Esophagus (tissue), 2 donors: ENCODE results near the gene ASXL1. TPM values are rescaled to one million over a fixed set of nuclear protein-coding genes. Genes with fewer than 3 reads are reported as not detected.

Experiments used
- H3K27ac ChIP-seq, 2 donors: one replicate each; pipeline ENCODE4 v1.5.1; 2013; ENCODE audit warnings: low read depth in 2 of 2, mild to moderate bottlenecking in 2 of 2, inconsistent platforms in 1 of 2, low read length in 1 of 2, moderate library complexity in 1 of 2
- H3K27me3 ChIP-seq, 2 donors: one replicate each; pipeline ENCODE4 v1.6.1; 2013; ENCODE audit warnings: low read length in 2 of 2, control low read depth in 1 of 2, mild to moderate bottlenecking in 1 of 2; ENCODE audit not compliant: insufficient read depth in 2 of 2, control insufficient read depth in 1 of 2
- H3K36me3 ChIP-seq, 2 donors: one replicate each; pipeline ENCODE4 v1.6.1; 2013; ENCODE audit warnings: low read length in 1 of 2; ENCODE audit not compliant: control insufficient read depth in 2 of 2, insufficient read depth in 2 of 2
- H3K4me1 ChIP-seq, 2 donors: one replicate each; pipeline ENCODE4 v1.6.1; 2013; ENCODE audit warnings: low read length in 1 of 2; ENCODE audit not compliant: control insufficient read depth in 2 of 2, insufficient read depth in 2 of 2
- H3K4me3 ChIP-seq, 2 donors: one replicate each; pipeline ENCODE4 v1.5.1; 2013; ENCODE audit warnings: low read length in 2 of 2, mild to moderate bottlenecking in 2 of 2, low read depth in 1 of 2, moderate library complexity in 1 of 2
- H3K9me3 ChIP-seq, 2 donors: one replicate each; pipeline ENCODE4 v1.6.1; 2013; ENCODE audit warnings: mild to moderate bottlenecking in 2 of 2, low read depth in 1 of 2, low read length in 1 of 2, moderate library complexity in 1 of 2; ENCODE audit not compliant: control insufficient read depth in 2 of 2, insufficient read depth in 1 of 2
- WGBS, 2 donors: extraction: QIAGEN DNeasy Blood & Tissue Kit; methylation state at CpG; one replicate each; pipeline ENCODE4 v1.1.7; 2013; 5-methylcytosine and 5-hydroxymethylcytosine counted together
- polyA plus RNA-seq, 2 donors: library from polyadenylated mRNA; stranded (reverse); fragments of 200-250 nt; gene quantifications; one replicate each; pipeline ENCODE4 v1.2.3, GENCODE V29; 2013
- donor health status: healthy with polysubstance abuse.
- donor health status: Bipolar disorder and iron deficiency.

The ASXL1 gene
- polyA plus RNA-seq, 2 donors = 13.3 to 19.7 TPM

DNA sequence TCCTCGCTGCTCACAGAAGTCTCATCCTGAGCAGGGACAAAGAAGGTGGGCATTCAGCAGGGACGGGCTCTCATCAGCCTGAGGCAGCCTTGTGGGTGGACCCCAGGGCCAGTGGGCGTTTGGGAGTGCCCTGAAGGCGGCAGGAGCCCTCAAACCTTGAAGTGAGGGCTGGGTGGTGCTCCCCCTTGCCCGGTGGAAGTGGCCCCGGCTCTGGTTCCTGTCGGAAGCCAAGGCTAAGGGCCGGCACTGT lies 116.5 kb downstream of the ASXL1 start:
- no peaks in the 10 kb centered on the region for H3K9me3 ChIP-seq
- peaks cover 9 to 19% of the 10 kb centered on the region in 2 donors for H3K4me1 ChIP-seq
- H3K27ac ChIP-seq = peak overlapping the region; percentile 42 to 51
- H3K36me3 ChIP-seq = no peaks in the 10 kb centered on the region
- H3K27me3 ChIP-seq = no peaks in the 10 kb centered on the region
- WGBS, 2 donors = 27 to 32% methylated on average over 8 of the region's 8 CpGs
- no peak overlapping the region for H3K4me3 ChIP-seq

GRCh38 chr20:32474967-32475811 lies 117.1 kb downstream of the ASXL1 start:
- peaks cover 9 to 19% of the 10 kb centered on the region in 2 donors for H3K4me1 ChIP-seq
- no peaks in the 10 kb centered on the region for H3K27me3 ChIP-seq
- WGBS, 2 donors = 15 to 17% methylated on average over 28 of the region's 28 CpGs
- peak overlapping the region; percentile 8 to 23 for H3K4me3 ChIP-seq
- H3K9me3 ChIP-seq = no peaks in the 10 kb centered on the region
- H3K36me3 ChIP-seq = no peaks in the 10 kb centered on the region
- H3K27ac ChIP-seq = peak overlapping the region; percentile 46 to 65

DNA sequence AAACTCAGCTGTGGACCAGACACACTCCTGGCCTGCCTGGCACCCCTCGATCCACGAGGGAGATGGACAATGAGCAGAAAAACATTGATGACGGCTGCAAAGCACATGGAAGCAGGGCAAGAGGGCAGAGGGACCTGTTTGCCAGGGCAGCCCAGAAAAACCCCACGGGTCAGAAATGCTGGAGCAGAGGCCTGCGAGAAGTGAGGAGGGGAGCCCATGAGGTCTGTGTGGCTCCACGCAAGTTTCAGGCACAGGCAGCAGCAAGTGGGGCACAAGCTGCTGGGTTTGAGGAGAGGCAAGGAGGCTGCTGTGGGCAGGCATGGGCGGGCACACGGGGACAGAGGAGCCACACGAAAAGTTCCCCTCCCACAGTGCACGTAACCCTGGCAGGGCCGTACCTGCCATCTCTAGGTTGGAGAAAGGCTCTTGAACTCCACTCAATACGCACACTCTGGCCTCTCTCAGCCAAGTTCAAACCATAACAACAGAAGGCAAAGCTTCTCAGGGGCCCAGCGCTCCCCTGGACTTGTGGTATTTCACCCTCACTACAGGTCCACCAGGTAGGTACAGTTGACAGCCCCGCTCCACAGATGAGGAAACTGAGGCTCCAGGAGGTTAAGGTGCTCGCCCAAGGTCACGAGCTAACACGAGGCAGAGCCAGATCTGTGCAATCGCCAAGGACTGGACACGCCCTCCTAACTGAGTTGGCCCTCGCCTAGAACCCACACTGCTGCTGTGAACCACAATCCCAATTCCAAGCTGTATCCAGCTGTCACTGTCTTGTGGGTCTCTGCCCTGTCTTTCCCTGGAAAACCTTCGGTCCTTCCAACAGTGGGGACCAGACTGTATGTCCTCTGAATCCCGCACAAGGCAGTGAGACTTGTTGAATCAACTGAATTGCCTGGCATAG lies 118.8 kb downstream of the ASXL1 start:
- H3K4me3 ChIP-seq = no peak overlapping the region
- H3K36me3 ChIP-seq = no peaks in the 10 kb centered on the region
- peak overlapping the region in 1 of 2 donors; percentile 35 for H3K27ac ChIP-seq
- H3K27me3 ChIP-seq = no peaks in the 10 kb centered on the region
- no peaks in the 10 kb centered on the region for H3K9me3 ChIP-seq
- 66 to 82% methylated on average over 22 of the region's 22 CpGs for WGBS, 2 donors
- H3K4me1 ChIP-seq = peaks cover 9 to 19% of the 10 kb centered on the region in 2 donors

GRCh38 chr20:32477594-32478512 lies 119.7 kb downstream of the ASXL1 start:
- Histone ChIP-seq H3K4me3 (no peak overlapping the region), H3K4me1 (peaks cover 7 to 17% of the 10 kb centered on the region in 2 donors), H3K27me3 (no peaks in the 10 kb centered on the region), H3K27ac (no peak overlapping the region), H3K36me3 (no peaks in the 10 kb centered on the region), H3K9me3 (no peaks in the 10 kb centered on the region)
- 80 to 88% methylated on average over 11 of the region's 11 CpGs for WGBS, 2 donors

DNA sequence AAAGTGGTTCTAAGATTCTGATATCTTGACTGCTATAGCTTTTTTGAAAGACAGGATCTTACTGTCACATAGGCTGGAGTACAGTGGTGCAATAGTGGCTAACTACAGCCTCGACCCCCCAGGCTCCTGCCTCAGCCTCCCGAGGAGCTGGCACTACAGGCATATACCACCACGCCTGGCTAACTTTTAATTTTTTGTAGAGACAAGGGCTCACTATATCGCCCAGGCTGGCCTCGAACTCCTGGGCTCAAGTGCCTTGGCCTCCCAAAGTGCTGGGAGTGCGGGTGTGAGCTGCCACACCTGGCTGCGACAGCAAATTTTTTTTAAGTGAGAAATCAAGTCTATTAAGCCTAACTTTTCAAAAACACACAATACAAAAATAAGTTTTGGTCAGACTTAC lies 120.4 kb downstream of the ASXL1 start:
- H3K4me3 ChIP-seq = no peak overlapping the region
- no peaks in the 10 kb centered on the region for H3K27me3 ChIP-seq
- no peaks in the 10 kb centered on the region for H3K36me3 ChIP-seq
- no peaks in the 10 kb centered on the region for H3K9me3 ChIP-seq
- H3K27ac ChIP-seq = no peak overlapping the region
- peaks cover 7 to 17% of the 10 kb centered on the region in 2 donors for H3K4me1 ChIP-seq
- WGBS, 2 donors = 77 to 90% methylated on average over 7 of the region's 7 CpGs

- Histone ChIP-seq H3K4me1 (peaks cover 7 to 13% of the 10 kb centered on the region in 2 donors), H3K27me3 (no peaks in the 10 kb centered on the region), H3K27ac (no peak overlapping the region), H3K4me3 (no peak overlapping the region), H3K9me3 (no peaks in the 10 kb centered on the region), H3K36me3 (no peaks in the 10 kb centered on the region)
- 84 to 95% methylated on average over 5 of the region's 5 CpGs for WGBS, 2 donors
Observed at GRCh38 chr20:32479012-32479411, 120.9 kb downstream of the ASXL1 start.

- Histone ChIP-seq H3K27ac (no peak overlapping the region), H3K4me1 (peaks cover 6 to 7% of the 10 kb centered on the region in 2 donors), H3K9me3 (no peaks in the 10 kb centered on the region), H3K27me3 (no peaks in the 10 kb centered on the region), H3K36me3 (no peaks in the 10 kb centered on the region), H3K4me3 (no peak overlapping the region)
- 61 to 62% methylated on average over 2 of the region's 2 CpGs for WGBS, 2 donors
Observed at GRCh38 chr20:32479697-32480171, 121.6 kb downstream of the ASXL1 start.

DNA sequence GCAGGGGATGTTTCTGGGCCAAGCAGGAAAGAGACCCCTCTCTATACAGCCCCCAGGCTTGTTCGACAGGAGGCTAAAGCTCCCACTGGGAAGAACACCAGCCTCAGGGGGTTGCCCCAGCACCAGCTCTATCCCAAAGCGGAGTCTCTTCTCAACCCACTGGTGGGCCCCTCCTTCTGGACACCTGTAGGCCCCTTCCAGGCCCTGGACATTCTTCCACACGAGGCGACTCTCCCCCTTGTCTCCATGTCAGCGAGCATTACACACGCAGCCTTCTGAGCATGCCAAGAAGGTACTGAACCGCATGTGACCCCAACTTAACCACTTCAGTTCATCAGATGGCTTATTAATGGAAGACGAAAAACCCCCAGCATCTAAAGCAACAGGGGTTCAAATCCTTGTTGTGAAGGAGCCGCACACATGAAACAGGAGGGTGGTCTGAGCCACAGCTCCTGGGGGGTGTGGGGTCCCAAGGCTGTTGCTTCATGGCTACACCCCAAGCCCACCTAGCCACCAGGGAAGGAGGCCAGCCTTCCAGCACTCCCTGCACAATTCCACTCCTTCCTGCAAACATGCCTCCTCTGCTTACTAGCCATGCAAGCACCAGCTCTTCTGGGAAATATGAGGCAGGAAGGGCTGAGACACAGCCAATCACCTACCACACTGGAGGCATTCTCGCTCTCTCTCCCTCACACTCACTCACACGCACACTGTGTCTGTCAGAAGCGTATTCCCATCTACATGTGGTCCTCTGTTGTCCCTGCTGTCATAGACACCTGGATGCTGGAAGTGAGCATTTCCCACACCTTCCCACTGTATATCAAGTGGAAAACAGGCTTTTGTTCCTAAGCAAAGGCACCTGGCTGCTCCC lies 122.5 kb downstream of the ASXL1 start:
- no peaks in the 10 kb centered on the region for H3K9me3 ChIP-seq
- peaks cover 4 to 7% of the 10 kb centered on the region in 2 donors for H3K4me1 ChIP-seq
- no peaks in the 10 kb centered on the region for H3K36me3 ChIP-seq
- H3K27ac ChIP-seq = peak overlapping the region in 1 of 2 donors; percentile 14
- no peaks in the 10 kb centered on the region for H3K27me3 ChIP-seq
- WGBS, 2 donors = 73 to 78% methylated on average over 12 of the region's 12 CpGs
- H3K4me3 ChIP-seq = no peak overlapping the region
